CD4-positive, alpha-beta T cell treated with Interleukin-17A for 4 hours (primary cell): ENCODE results near the gene BEX2.
A peak's percentile ranks its signal among the peaks of the same experiment; 100 is the strongest.
"Not testable (repeated sequence)": the region's sequence is repeated elsewhere in the genome, so short reads cannot be mapped to it uniquely, and the experiment has no call there.

Experiments used
- DNase-seq: peaks from one replicate; pipeline ENCODE4 v3.0.0-alpha.2; 2020; ENCODE audit warnings: mixed read lengths

Gene BEX2

GRCh38 chrX:103310555-103311398 is at the start of gene BEX2:
Gene BEX2, minus strand, starts transcription at chrX:103310990. Its CDS starts 1,014 bp downstream, at chrX:103309976.
- peak; percentile 91 for DNase-seq

- no peak for DNase-seq
These were observed 49.3 kb upstream of the BEX2 start for GRCh38 chrX:103360092-103360491.

DNA sequence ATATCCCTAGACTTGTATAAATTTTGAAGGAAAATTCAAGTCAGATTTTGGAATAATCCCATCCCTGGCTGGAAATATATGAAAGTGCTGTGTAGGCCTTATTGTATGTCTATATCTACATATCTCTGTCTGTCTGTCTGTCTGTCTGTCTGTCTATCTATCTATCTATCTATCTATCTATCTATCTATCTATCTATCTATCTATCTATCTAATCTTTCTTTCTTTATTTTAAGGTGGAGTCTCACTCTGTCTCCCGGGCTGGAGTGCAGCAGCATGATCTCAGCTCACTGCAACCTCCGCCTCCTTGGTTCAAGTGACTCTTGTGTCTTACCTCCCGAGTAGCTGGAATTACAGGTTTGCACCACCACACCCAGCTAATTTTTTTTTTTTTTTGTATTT is 48.8 kb upstream of the BEX2 start:
- DNase-seq = not testable (repeated sequence)

DNA sequence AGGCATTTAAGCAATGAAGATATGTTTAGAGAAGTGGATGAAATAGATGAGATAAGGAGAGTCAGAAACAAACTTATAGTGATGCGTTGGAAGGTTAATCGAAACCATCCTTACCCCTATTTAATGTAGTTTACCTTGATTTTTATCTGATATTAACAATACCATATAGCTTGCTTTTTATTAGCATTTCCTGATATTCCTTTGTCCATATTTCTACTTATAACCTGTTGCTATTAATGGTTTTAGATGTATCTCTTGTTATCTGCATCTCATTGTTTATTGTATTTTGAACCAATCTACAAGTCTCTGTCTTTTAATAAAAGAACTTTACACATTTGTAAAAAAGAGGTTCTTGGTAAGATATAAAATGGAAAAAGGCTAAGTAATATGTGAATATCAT is 47.1 kb upstream of the BEX2 start:
- no peak for DNase-seq

DNA sequence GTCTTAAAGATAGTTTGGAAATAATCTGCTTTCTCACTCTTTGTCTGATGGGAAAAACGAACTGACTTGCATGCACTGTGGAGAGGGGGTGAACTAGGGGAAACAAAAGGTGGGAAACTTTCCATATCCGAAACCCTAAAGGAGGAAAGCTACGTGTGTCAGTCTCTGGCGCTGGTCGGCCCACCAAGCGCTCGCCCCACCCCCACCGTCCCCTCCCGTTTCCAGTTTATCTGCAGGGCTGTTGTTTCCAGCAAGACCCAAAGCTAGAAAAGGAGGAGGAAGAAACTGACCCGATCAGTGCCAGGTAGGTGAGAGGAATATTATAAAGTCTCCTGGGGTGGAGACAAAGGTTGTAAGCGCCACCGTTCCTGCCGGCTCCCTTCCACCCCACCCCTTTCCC is 46.1 kb upstream of the BEX2 start:
- peak; percentile 25 for DNase-seq

GRCh38 chrX:103356130-103356798 is 45.5 kb upstream of the BEX2 start, which contains the start of gene TCEAL9:
Gene TCEAL9, plus strand, starts transcription at chrX:103356506. Its CDS starts 1,179 bp downstream, at chrX:103357685.
- DNase-seq = no peak

GRCh38 chrX:103347682-103348397 is 37.0 kb upstream of the BEX2 start:
- DNase-seq = no peak

DNA sequence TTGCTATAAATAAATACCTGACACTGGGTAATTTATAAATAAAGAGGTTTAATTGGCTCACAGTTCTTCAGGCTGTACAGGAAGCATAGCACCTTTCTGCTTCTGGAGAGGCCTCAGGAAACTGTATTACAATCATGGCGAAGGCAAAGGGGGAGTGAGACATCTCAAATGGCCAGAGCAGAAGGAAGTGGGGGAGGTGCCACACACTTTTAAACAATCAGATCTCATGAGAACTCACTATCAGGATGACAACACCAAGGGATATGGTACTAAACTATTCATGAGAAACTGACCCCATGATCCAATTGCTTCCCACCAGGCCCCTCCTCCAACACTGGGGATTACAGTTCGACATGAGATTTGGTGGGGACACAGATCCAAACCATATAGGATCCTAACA is 33.8 kb upstream of the BEX2 start:
- no peak for DNase-seq

GRCh38 chrX:103343105-103343504 is 32.3 kb upstream of the BEX2 start:
- DNase-seq = peak; percentile 65

- no peak for DNase-seq
These were observed 27.9 kb upstream of the BEX2 start for GRCh38 chrX:103338663-103339062.

DNA sequence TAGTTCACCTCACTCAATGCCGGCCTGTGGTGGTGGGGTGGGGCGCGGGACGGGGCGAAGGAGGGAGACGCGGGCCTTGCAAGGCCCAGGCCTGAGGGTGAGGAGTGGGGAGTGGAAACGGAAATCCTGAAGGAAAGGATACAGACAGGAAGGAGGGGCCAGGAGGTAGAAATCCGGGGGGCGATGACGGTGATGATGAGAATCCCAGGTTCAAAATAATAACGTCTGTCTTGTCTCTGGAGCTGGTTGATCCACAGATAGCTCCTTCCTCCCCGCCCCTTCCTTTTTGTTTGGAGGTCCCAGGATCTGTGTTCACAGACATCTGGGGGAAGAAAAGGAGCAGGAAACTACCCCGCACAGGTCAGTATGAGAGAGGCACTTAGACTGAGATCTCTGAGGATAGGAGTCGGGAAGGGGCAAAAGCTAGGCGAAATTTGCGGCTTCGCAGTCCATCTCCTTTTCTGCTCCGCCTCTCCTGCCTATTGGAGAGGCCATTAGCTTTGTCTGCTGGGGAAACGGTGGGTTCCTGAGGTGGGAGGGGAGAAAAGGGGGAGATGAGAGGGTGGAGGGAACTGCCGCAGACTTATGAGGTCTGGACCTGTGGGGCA is 20.0 kb upstream of the BEX2 start:
- DNase-seq = no peak

DNA sequence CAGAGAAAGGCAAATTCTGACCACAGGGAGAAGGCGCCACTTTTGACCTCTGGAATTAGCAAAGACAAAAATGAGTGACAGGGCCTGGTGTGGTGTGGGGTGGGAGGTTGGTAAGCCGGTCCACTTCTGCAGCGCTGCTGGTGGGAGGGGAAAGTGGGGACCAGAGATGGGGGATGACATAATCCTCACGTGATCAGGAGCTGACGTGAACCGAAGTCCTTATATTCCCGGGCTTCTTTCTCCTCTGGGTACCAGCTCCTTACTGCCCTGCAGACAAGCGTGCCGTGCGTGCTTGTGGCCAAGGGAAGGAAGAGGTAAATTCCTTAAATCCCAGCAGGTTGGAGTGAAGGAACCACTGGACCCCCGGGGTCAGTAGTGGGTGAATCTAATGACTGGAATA is 19.2 kb upstream of the BEX2 start, which contains the start of gene TCEAL7:
TCEAL7 (plus strand) TSS at position 249 of the 400 bp plus-strand sequence. CDS start 1,165 bp downstream, outside the sequence.
- no peak for DNase-seq

DNA sequence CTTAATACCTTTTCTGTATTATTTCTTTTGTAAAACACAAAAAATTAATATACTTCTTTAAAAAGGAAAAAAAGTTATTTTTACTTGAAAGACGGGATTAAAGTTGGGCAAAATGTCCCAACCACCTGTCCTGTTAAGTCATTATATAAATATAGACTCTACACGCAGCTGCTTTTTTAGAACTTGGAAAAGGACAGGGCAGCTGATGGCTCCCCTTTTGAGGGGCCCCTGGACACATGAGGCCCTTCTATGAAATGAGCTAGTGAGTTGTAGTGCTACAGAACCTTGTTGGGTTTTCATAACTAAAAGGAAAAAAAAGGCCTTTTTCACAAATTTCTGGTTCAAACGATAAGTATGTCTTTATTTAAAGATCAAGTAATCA is 600 bp upstream of the BEX2 start:
- DNase-seq = no peak

DNA sequence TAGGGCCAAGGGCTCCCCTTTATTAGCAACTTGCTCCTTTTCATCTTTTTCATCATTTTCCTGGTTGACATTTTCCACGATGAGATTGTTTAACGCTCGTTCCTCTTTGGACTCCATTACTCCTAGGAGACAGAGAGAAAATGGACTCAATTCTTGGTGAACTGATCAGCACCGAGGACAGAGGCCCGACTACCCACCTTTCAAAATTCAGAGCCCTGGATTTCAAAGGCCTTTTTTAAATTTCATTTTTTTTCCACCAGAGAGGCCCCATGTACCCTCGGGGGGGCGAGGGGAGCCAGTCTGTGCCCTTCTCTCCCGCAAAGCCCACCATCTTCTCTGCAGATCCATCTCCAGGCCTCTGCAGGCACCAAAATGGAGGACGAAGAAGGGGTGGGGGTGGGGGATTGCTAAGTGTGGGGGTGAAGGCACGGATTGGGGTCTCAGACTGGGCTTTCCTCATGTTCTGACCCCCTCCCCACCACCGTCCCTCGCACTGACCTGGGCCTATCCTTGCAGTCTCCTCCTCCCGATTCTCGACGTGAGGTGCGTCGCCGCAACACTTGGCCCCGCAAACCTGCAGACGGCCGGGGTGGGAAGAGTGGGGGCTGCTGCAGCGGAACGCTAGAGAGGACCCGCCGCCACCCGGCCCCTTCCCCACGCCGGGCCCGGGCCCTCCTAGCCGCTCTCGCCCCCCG is 783 bp downstream of the BEX2 start:
- peak; percentile 10 for DNase-seq

GRCh38 chrX:103305666-103306065 is 5.1 kb downstream of the BEX2 start:
- not testable (repeated sequence) for DNase-seq

DNA sequence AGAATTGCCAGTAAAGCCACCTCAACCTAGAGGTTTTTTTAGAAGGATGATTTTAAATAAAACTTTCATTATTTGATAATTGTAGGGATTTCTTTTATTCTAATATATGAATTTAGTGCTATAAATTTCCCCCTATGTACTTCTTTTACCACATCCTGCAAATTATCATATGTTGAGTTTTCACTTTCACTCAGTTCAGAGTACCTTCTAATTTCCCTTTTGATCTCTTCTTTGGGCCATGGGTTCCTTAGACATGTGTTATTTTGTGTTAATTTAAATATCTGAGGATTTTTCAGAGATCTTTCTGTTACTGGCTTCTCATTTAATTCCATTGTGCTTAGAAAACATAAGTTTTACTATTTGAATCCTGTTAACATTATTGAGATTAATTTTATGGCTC is 6.1 kb downstream of the BEX2 start:
- no peak for DNase-seq

GRCh38 chrX:103293118-103293517 is 17.7 kb downstream of the BEX2 start:
- DNase-seq = no peak

GRCh38 chrX:103279624-103280023 is 31.2 kb downstream of the BEX2 start:
- no peak for DNase-seq

GRCh38 chrX:103276581-103277002 is 34.2 kb downstream of the BEX2 start, which contains the start of gene TCEAL5:
Gene TCEAL5, minus strand, starts transcription at chrX:103276750. Its CDS starts 2,187 bp downstream, at chrX:103274563.
- DNase-seq = no peak

- no peak for DNase-seq
These were observed 34.7 kb downstream of the BEX2 start for GRCh38 chrX:103275947-103276567.

- DNase-seq = no peak
These were observed 36.5 kb downstream of the BEX2 start for GRCh38 chrX:103274284-103274683.
